Mononuclear cell (primary cell): ENCODE results near the gene DOCK3. TPM values are rescaled to one million over a fixed set of nuclear protein-coding genes. Genes with fewer than 3 reads are reported as not detected.
"Not testable (repeated sequence)": the region's sequence is repeated elsewhere in the genome, so short reads cannot be mapped to it uniquely, and the experiment has no call there.

ENCODE experiments used
- H3K27me3 ChIP-seq: 2 replicates; pipeline ENCODE4 v1.6.0; 2011; ENCODE audit warnings: low read length, control low read depth; ENCODE audit not compliant: insufficient read depth
- H3K4me1 ChIP-seq: 2 replicates; pipeline ENCODE4 v1.5.1; 2011; ENCODE audit warnings: mild to moderate bottlenecking, low read length, control low read depth; ENCODE audit not compliant: insufficient read depth
- H3K4me3 ChIP-seq: 2 replicates; pipeline ENCODE4 v1.5.1; 2011; ENCODE audit warnings: mild to moderate bottlenecking, low read length, moderate library complexity
- H3K9me3 ChIP-seq: 2 replicates; pipeline ENCODE4 v1.5.1; 2011; ENCODE audit warnings: low read depth, mild to moderate bottlenecking, control low read depth, low read length
- total RNA-seq: library from RNA; depleted of rRNA; stranded (reverse); fragments of >200 nt; gene quantifications from one replicate; pipeline ENCODE4 v1.2.3, GENCODE V29; 2012

The DOCK3 gene
- total RNA-seq, 1 donor, result 1.0 TPM

GRCh38 chr3:50912746-50913145, 238.0 kb downstream of the DOCK3 start:
- Histone ChIP-seq H3K4me3 (no peak overlapping the region), H3K9me3 (no peaks in the 10 kb centered on the region), H3K4me1 (no peaks in the 10 kb centered on the region), H3K27me3 (no peaks in the 10 kb centered on the region)

DNA sequence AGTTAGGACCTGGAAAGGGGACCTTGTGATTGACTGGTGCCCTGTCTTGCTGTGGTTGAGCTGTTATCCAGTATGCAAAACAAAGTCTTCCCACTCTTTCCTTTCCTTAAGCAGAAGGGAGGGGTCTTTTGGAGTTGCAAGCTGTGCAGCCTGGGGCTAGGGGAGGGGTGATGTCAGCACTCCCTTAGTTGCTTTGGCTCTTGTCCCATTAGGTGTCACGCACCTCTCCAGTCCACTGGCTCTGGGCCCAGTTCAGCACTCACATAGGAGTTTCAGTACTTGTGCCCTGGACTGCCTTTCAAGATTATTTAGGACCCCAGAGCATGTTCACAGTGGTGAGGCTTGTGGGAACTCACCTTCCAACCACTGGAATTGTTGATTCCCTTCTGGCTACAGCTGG, 238.5 kb downstream of the DOCK3 start:
- H3K4me3 ChIP-seq, result no peak overlapping the region
- H3K27me3 ChIP-seq, result no peaks in the 10 kb centered on the region
- H3K9me3 ChIP-seq, result no peaks in the 10 kb centered on the region
- H3K4me1 ChIP-seq, result no peaks in the 10 kb centered on the region

DNA sequence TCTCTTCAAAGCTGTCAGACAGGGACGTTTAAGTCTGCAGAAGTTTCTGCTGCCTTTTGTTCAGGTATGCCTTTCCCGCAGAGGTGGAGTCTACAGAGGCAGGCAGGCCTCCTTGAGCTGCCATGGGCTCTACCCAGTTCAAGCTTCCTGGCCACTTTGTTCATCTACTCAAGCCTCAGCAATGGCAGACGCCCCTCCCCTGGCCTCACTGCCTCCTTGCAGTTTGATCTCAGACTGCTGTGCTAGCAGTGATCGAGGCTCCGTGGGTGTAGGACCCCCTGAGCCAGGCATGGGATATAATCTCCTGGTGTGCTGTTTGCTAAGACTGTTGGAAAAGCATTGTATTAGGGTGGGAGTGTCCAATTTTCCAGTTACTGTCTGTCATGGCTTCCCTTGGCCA, 247.3 kb downstream of the DOCK3 start:
- H3K9me3 ChIP-seq, H3K4me3 ChIP-seq, H3K4me1 ChIP-seq, H3K27me3 ChIP-seq: not testable (repeated sequence)

DNA sequence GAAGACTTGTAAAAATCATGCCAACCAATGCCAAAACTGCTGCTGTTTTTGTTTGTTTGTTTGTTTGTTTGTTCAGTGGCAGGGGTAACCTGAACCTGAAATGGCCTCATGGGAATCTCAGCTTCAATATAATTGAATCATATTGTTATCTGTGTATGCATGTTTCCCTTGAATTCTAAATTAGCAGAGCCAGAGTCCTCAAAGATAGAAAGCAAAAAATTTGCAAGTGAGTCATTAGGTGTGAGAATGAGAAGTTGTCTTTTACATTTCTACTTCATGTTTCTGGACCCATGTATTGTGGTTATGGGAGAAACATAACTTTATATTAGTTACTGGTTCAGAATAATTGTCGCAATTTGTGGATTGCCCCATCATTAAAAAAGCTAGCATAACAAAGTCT, 249.2 kb downstream of the DOCK3 start:
- H3K9me3 ChIP-seq, result no peaks in the 10 kb centered on the region
- H3K4me3 ChIP-seq, result no peak overlapping the region

DNA sequence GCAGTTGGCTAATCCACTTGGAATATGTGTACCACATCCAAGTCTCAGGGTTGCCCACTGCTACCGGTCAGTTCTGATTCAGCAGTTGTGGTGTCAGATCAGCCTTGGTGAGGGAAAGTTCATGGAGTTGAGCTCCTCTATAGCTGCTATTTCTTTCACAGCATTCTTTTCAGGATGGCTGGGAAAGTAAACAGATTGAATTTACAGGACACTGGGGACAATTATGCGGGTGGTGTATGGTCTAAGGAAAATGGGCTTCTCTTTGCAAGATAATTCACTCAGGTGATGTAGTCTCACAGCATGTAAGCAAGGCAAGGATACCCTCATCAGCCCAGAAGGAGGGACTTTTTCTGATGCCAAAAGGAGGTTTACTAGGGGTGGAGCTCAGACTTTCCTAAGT, 249.9 kb downstream of the DOCK3 start:
- H3K4me3 ChIP-seq, result no peak overlapping the region
- H3K27me3 ChIP-seq, result no peaks in the 10 kb centered on the region
- H3K4me1 ChIP-seq, result no peaks in the 10 kb centered on the region
- H3K9me3 ChIP-seq, result no peaks in the 10 kb centered on the region

More for the DNA sequence above, 249.2 kb downstream of the DOCK3 start:
- no peaks in the 10 kb centered on the region for H3K4me1 ChIP-seq
- H3K27me3 ChIP-seq, result no peaks in the 10 kb centered on the region

DNA sequence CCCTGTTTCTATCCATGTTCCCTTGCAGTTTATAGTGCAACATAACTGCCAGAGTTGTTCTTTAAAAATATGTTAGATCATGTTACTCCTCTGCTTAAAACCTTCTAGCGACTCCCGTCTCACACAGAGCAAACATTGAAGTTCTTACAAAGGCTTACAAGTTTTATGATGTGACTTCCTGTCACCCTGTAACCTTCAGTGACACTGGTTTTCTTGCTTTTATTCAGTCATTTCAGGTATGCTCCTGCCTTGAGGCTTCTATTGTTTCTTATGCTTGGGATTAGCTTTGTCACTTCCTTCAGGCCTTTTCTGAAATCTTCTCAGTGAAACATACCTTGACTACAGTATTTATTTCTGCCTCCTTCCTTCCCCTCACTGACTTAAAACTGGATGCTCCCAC, 252.1 kb downstream of the DOCK3 start:
- Histone ChIP-seq H3K4me3 (no peak overlapping the region), H3K9me3 (no peaks in the 10 kb centered on the region), H3K4me1 (no peaks in the 10 kb centered on the region), H3K27me3 (no peaks in the 10 kb centered on the region)

DNA sequence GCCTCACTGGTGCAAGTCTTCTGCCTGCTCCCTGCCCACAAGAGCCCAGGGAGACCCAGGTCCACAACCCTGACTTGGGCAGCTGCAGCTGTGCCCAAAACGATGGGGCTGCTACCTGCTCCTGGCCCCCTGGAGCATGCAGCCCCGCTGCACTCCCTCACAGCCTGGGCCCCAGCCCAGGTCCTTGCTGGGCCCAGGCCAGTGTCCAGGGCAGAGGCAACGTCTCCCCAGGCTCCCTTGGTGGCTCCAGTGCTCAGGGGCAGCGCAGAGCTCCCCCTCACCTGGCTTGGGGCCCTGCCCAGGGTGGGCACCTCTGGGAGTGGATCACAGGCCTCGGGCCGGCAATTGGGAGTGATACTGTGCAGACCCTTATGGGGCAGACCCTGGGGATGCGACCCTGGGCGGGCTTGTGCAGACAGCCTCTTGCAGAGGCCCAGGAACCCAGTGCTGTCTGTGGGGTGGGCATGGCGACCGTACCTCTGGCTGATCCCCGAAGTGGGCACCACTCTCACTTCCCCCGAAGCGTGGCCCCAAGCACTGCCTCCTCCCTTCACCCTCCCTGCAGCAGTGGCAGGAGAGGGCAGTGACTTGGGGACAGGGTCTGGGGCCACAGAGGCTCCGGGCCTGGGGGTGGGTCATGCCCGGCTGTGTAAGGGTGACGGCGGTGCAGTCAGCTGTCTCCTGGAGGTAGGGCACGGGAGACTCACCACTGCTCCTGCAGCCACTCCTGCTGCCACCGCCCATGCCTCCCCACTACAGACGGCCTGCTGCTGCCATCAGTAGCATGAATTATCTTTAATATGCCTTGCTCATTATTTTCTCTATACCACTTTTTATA, 255.9 kb downstream of the DOCK3 start:
- Histone ChIP-seq H3K9me3 (peaks cover 1% of the 10 kb centered on the region), H3K27me3 (peaks cover 3% of the 10 kb centered on the region), H3K4me1 (no peaks in the 10 kb centered on the region), H3K4me3 (no peak overlapping the region)

DNA sequence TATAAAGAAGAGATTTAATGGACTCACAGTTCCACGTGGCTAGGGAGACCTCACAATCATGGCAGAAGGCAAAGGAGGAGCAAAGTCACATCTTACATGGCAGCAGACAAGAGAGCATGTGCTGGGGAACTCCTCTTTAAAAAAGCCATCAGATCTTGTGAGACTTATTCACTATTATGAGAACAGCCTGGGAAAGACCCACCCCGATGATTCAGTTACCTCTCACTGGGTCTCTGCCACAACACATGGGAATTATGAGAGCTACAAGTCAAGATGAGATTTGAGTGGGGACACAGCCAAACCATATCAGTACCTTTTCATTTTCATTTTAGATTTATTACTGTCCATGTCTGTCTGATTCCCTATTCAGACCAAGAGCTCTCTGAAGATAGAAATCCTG, 258.2 kb downstream of the DOCK3 start:
- H3K9me3 ChIP-seq, result peaks cover 12% of the 10 kb centered on the region
- H3K4me1 ChIP-seq, H3K27me3 ChIP-seq, H3K4me3 ChIP-seq: not testable (repeated sequence)

GRCh38 chr3:50936389-50936788, 261.7 kb downstream of the DOCK3 start:
- Histone ChIP-seq H3K4me1 (no peaks in the 10 kb centered on the region), H3K9me3 (peaks cover 12% of the 10 kb centered on the region), H3K27me3 (peaks cover 9% of the 10 kb centered on the region), H3K4me3 (no peak overlapping the region)

- H3K27me3 ChIP-seq, result no peaks in the 10 kb centered on the region
- H3K9me3 ChIP-seq, result no peaks in the 10 kb centered on the region
- H3K4me1 ChIP-seq, result peaks cover 5% of the 10 kb centered on the region
- H3K4me3 ChIP-seq, result no peak overlapping the region
Observed at GRCh38 chr3:50947419-50947818, 272.7 kb downstream of the DOCK3 start.

GRCh38 chr3:50950591-50950990, 275.9 kb downstream of the DOCK3 start:
- H3K4me1 ChIP-seq, result peaks cover 5% of the 10 kb centered on the region
- H3K9me3 ChIP-seq, result no peaks in the 10 kb centered on the region
- H3K4me3 ChIP-seq, result no peak overlapping the region
- H3K27me3 ChIP-seq, result no peaks in the 10 kb centered on the region

DNA sequence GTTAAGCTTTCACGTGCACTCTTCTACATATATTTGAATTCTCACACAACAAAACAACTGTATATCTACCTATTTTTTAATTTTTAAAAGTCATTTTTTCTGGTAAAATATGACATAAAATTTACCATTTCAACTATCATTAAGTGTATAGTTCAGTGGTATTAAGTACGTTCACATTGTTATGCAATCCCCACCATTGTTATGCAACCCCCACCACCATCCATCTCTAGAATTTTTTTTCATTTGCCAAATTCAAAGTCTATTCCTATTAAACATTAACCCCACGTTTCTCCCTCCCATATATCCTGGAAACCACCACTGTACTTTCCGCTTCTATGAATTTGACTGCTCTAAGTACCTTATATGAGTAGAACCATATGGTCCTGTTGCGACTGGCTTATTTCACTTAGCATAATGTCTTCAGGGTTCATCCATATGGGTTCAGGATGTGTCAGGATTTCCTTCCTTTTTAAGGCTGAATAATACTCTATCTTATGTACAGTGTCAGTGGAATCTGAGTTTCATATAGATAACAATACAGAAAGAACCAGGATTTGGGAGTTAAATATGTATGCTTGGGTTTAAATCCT, 279.2 kb downstream of the DOCK3 start:
- peaks cover 6% of the 10 kb centered on the region for H3K27me3 ChIP-seq
- H3K4me1 ChIP-seq, result peaks cover 5% of the 10 kb centered on the region
- no peaks in the 10 kb centered on the region for H3K9me3 ChIP-seq
- no peak overlapping the region for H3K4me3 ChIP-seq

- H3K4me3 ChIP-seq, result no peak overlapping the region
- H3K9me3 ChIP-seq, result no peaks in the 10 kb centered on the region
- H3K27me3 ChIP-seq, result peaks cover 17% of the 10 kb centered on the region
- H3K4me1 ChIP-seq, result no peaks in the 10 kb centered on the region
Observed at GRCh38 chr3:50961386-50961785, 286.7 kb downstream of the DOCK3 start.

DNA sequence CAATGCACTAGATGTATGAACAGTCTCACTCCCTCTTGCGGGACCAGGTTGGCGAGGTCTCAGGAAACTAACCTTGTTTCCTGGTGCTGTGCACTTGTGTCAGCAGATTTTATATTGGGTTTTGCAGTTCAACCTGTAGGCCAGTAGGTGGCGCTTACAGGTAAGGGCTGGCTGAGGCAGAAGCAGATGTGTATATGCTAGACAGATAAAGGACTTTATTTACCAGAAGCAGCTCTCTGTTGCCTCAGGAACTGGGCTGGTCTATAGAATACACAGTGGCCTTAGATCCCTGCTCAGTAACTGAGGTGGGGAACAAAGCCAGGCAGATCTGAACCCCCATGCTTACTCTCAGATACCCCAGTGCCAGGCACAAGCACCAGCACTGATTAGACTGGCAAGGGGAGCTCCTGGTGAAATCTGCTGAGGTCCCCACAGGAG, 296.8 kb downstream of the DOCK3 start:
- H3K9me3 ChIP-seq, result no peaks in the 10 kb centered on the region
- peaks cover 7% of the 10 kb centered on the region for H3K4me1 ChIP-seq
- H3K4me3 ChIP-seq, result no peak overlapping the region
- H3K27me3 ChIP-seq, result no peaks in the 10 kb centered on the region

GRCh38 chr3:50972029-50972428, 297.3 kb downstream of the DOCK3 start:
- Histone ChIP-seq H3K4me1 (peaks cover 7% of the 10 kb centered on the region), H3K9me3 (no peaks in the 10 kb centered on the region), H3K4me3 (no peak overlapping the region), H3K27me3 (no peaks in the 10 kb centered on the region)

DNA sequence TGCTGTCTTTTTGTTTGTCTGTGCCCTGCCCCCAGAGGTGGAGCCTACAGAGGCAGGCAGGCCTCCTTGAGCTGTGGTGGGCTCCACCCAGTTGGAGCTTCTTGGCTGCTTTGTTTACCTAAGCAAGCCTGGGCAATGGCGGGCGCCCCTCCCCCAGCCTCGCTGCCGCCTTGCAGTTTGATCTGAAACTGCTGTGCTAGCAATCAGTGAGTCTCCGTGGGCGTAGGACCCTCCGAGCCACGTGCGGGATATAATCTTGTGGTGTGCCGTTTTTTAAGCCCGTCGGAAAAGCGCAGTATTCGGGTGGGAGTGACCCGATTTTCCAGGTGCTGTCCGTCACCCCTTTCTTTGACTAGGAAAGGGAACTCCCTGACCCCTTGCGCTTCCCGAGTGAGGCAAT, 303.9 kb downstream of the DOCK3 start:
- H3K4me1 ChIP-seq, H3K27me3 ChIP-seq, H3K9me3 ChIP-seq, H3K4me3 ChIP-seq: not testable (repeated sequence)
